Effector memory CD8-positive, alpha-beta T cell (primary cell): ENCODE measurements around the gene DTWD1.
A peak's percentile ranks its signal among the peaks of the same experiment; 100 is the strongest.

Experiments
- ATAC-seq: fragments of 150-1000 bp; cut with Tn5 transposase; replicated peaks from 2 replicates; pipeline ENCODE4 v1.10.0; 2021; ENCODE audit warnings: mild to moderate bottlenecking, moderate library complexity
- DNase-seq, 3 experiments: peaks; one replicate each; pipeline ENCODE4 v3.0.0; 2021
- H3K27ac Mint-ChIP-seq, 2 donors: one replicate each; pipeline ENCODE4 v1.8.0; 2022; ENCODE audit warnings: mild to moderate bottlenecking in 2 of 2, mixed read lengths in 2 of 2, moderate library complexity in 2 of 2
- H3K27me3 Mint-ChIP-seq, 2 donors: one replicate each; pipeline ENCODE4 v1.8.0; 2022; ENCODE audit warnings: mixed read lengths in 2 of 2
- H3K36me3 Mint-ChIP-seq: one replicate; pipeline ENCODE4 v1.8.0; 2022; ENCODE audit warnings: mild to moderate bottlenecking, moderate library complexity, mixed read lengths; ENCODE audit not compliant: insufficient read depth
- H3K4me1 Mint-ChIP-seq, 2 donors: one replicate each; pipeline ENCODE4 v1.8.0; 2022; ENCODE audit warnings: low read depth in 2 of 2, mixed read lengths in 2 of 2
- H3K4me3 Mint-ChIP-seq, 2 donors: one replicate each; pipeline ENCODE4 v1.8.0; 2022; ENCODE audit warnings: mild to moderate bottlenecking in 2 of 2, mixed read lengths in 2 of 2, moderate library complexity in 2 of 2
- H3K9me3 Mint-ChIP-seq, 2 donors: one replicate each; pipeline ENCODE4 v1.8.0; 2022; ENCODE audit warnings: mixed read lengths in 2 of 2

DTWD1 gene

GRCh38 chr15:49621887-49622286, 1.0 kb downstream of the DTWD1 start:
- H3K4me1 Mint-ChIP-seq, result peaks cover 16 to 30% of the 10 kb centered on the region in 2 donors
- peaks cover 0 to 2% of the 10 kb centered on the region in 2 donors for H3K9me3 Mint-ChIP-seq
- no peak overlapping the region for H3K27ac Mint-ChIP-seq
- ATAC-seq (no peak), DNase-seq (no peak)
- H3K4me3 Mint-ChIP-seq, result peak overlapping the region; percentile 84 to 87
- no peaks in the 10 kb centered on the region for H3K27me3 Mint-ChIP-seq
- peaks cover 15% of the 10 kb centered on the region for H3K36me3 Mint-ChIP-seq

- Mint-ChIP-seq H3K9me3 (peaks cover 0 to 2% of the 10 kb centered on the region in 2 donors), H3K27me3 (no peaks in the 10 kb centered on the region), H3K36me3 (peaks cover 15% of the 10 kb centered on the region), H3K4me3 (no peak overlapping the region), H3K27ac (no peak overlapping the region), H3K4me1 (peaks cover 16 to 30% of the 10 kb centered on the region in 2 donors)
- ATAC-seq (no peak), DNase-seq (no peak)
These were observed 1.7 kb downstream of the DTWD1 start for GRCh38 chr15:49622561-49622960.

GRCh38 chr15:49624056-49624455, 3.2 kb downstream of the DTWD1 start:
- Mint-ChIP-seq H3K27ac (no peak overlapping the region), H3K9me3 (peaks cover 0 to 2% of the 10 kb centered on the region in 2 donors), H3K36me3 (peaks cover 15% of the 10 kb centered on the region), H3K4me1 (peaks cover 16 to 30% of the 10 kb centered on the region in 2 donors), H3K27me3 (no peaks in the 10 kb centered on the region), H3K4me3 (no peak overlapping the region)
- ATAC-seq, result no peak
- DNase-seq, result no peak

- Mint-ChIP-seq H3K4me1 (peaks cover 16 to 27% of the 10 kb centered on the region in 2 donors), H3K4me3 (no peak overlapping the region), H3K27ac (no peak overlapping the region), H3K27me3 (no peaks in the 10 kb centered on the region), H3K36me3 (peaks cover 10% of the 10 kb centered on the region), H3K9me3 (peaks cover 0 to 2% of the 10 kb centered on the region in 2 donors)
- no peak for DNase-seq
- no peak for ATAC-seq
These were observed 4.7 kb downstream of the DTWD1 start for GRCh38 chr15:49625460-49626036.

- DNase-seq, result no peak
- no peaks in the 10 kb centered on the region for H3K27me3 Mint-ChIP-seq
- H3K27ac Mint-ChIP-seq, result no peak overlapping the region
- H3K4me3 Mint-ChIP-seq, result no peak overlapping the region
- peaks cover 4 to 16% of the 10 kb centered on the region in 2 donors for H3K4me1 Mint-ChIP-seq
- peaks cover 0 to 2% of the 10 kb centered on the region in 2 donors for H3K9me3 Mint-ChIP-seq
- H3K36me3 Mint-ChIP-seq, result no peaks in the 10 kb centered on the region
- no peak for ATAC-seq
These were observed 6.6 kb downstream of the DTWD1 start for GRCh38 chr15:49627407-49627877.

- Mint-ChIP-seq H3K36me3 (no peaks in the 10 kb centered on the region), H3K27ac (no peak overlapping the region), H3K4me1 (peaks cover 2 to 10% of the 10 kb centered on the region in 2 donors), H3K27me3 (no peaks in the 10 kb centered on the region), H3K9me3 (peaks cover 0 to 2% of the 10 kb centered on the region in 2 donors), H3K4me3 (no peak overlapping the region)
- ATAC-seq (no peak), DNase-seq (no peak)
These were observed 7.5 kb downstream of the DTWD1 start for GRCh38 chr15:49628379-49628778.

GRCh38 chr15:49637857-49638256, 17.0 kb downstream of the DTWD1 start:
- ATAC-seq (no peak), DNase-seq (no peak)
- Mint-ChIP-seq H3K27me3 (no peaks in the 10 kb centered on the region), H3K4me3 (no peak overlapping the region), H3K4me1 (peaks cover 0 to 7% of the 10 kb centered on the region in 2 donors), H3K9me3 (no peaks in the 10 kb centered on the region), H3K27ac (no peak overlapping the region), H3K36me3 (peaks cover 28% of the 10 kb centered on the region)

GRCh38 chr15:49644364-49644794, 23.5 kb downstream of the DTWD1 start:
- Mint-ChIP-seq H3K27ac (peak overlapping the region in 1 of 2 donors; percentile 4), H3K9me3 (no peaks in the 10 kb centered on the region), H3K36me3 (peaks cover 5% of the 10 kb centered on the region), H3K27me3 (no peaks in the 10 kb centered on the region), H3K4me1 (peaks cover 0 to 4% of the 10 kb centered on the region in 2 donors), H3K4me3 (no peak overlapping the region)
- DNase-seq (no peak), ATAC-seq (no peak)

GRCh38 chr15:49645277-49645676, 24.4 kb downstream of the DTWD1 start:
- ATAC-seq, result no peak
- Mint-ChIP-seq H3K9me3 (no peaks in the 10 kb centered on the region), H3K4me3 (no peak overlapping the region), H3K4me1 (peaks cover 0 to 4% of the 10 kb centered on the region in 2 donors), H3K27me3 (no peaks in the 10 kb centered on the region), H3K36me3 (peaks cover 5% of the 10 kb centered on the region), H3K27ac (no peak overlapping the region)
- no peak for DNase-seq

GRCh38 chr15:49645941-49646340, 25.1 kb downstream of the DTWD1 start:
- Mint-ChIP-seq H3K27me3 (no peaks in the 10 kb centered on the region), H3K9me3 (no peaks in the 10 kb centered on the region), H3K36me3 (peaks cover 5% of the 10 kb centered on the region), H3K27ac (no peak overlapping the region), H3K4me3 (no peak overlapping the region), H3K4me1 (peaks cover 0 to 4% of the 10 kb centered on the region in 2 donors)
- no peak for ATAC-seq
- DNase-seq, result no peak

GRCh38 chr15:49646891-49647290, 26.0 kb downstream of the DTWD1 start:
- Mint-ChIP-seq H3K27me3 (no peaks in the 10 kb centered on the region), H3K4me1 (no peaks in the 10 kb centered on the region), H3K36me3 (peaks cover 5% of the 10 kb centered on the region), H3K27ac (no peak overlapping the region), H3K4me3 (no peak overlapping the region), H3K9me3 (no peaks in the 10 kb centered on the region)
- no peak for DNase-seq
- no peak for ATAC-seq

- no peaks in the 10 kb centered on the region for H3K27me3 Mint-ChIP-seq
- H3K4me3 Mint-ChIP-seq, result no peak overlapping the region
- no peak for ATAC-seq
- no peaks in the 10 kb centered on the region for H3K4me1 Mint-ChIP-seq
- no peak overlapping the region for H3K27ac Mint-ChIP-seq
- H3K36me3 Mint-ChIP-seq, result no peaks in the 10 kb centered on the region
- peaks cover 0 to 6% of the 10 kb centered on the region in 2 donors for H3K9me3 Mint-ChIP-seq
- DNase-seq, result no peak
These were observed 29.1 kb downstream of the DTWD1 start for GRCh38 chr15:49649987-49650386.

- H3K9me3 Mint-ChIP-seq, result peaks cover 0 to 6% of the 10 kb centered on the region in 2 donors
- no peak overlapping the region for H3K4me3 Mint-ChIP-seq
- no peaks in the 10 kb centered on the region for H3K36me3 Mint-ChIP-seq
- DNase-seq (no peak), ATAC-seq (no peak)
- no peaks in the 10 kb centered on the region for H3K27me3 Mint-ChIP-seq
- H3K27ac Mint-ChIP-seq, result no peak overlapping the region
- H3K4me1 Mint-ChIP-seq, result no peaks in the 10 kb centered on the region
These were observed 29.8 kb downstream of the DTWD1 start for GRCh38 chr15:49650676-49651075.

GRCh38 chr15:49652922-49653321, 32.1 kb downstream of the DTWD1 start:
- Mint-ChIP-seq H3K27ac (no peak overlapping the region), H3K4me1 (no peaks in the 10 kb centered on the region), H3K9me3 (peaks cover 0 to 6% of the 10 kb centered on the region in 2 donors), H3K27me3 (peaks cover 5 to 10% of the 10 kb centered on the region in 2 donors), H3K4me3 (no peak overlapping the region), H3K36me3 (no peaks in the 10 kb centered on the region)
- DNase-seq (no peak), ATAC-seq (no peak)
